Bronchial epithelial cell (primary cell): ENCODE results near the gene GLOD4. TPM values are rescaled to one million over a fixed set of nuclear protein-coding genes. Genes with fewer than 3 reads are reported as not detected.
"Not testable (repeated sequence)": the region's sequence is repeated elsewhere in the genome, so short reads cannot be mapped to it uniquely, and the experiment has no call there.

Source experiments
- DNase-seq: peaks from one replicate; pipeline ENCODE4 v3.0.0-alpha.2; 2010; ENCODE audit warnings: low read depth
- FAIRE-seq: peaks from 2 replicates; lab custom pipeline; 2011; peaks lifted over from hg19 to GRCh38; lab: Jason Lieb, UNC
- H3K27me3 ChIP-seq: 2 replicates; pipeline ENCODE4 v1.5.1; 2011; ENCODE audit warnings: low read length; ENCODE audit not compliant: control insufficient read depth, insufficient read depth
- H3K36me3 ChIP-seq: 2 replicates; pipeline ENCODE4 v1.5.1; 2011; ENCODE audit warnings: low read length; ENCODE audit not compliant: control insufficient read depth, insufficient read depth
- H3K4me3 ChIP-seq: 2 replicates; pipeline ENCODE4 v1.5.1; 2011; ENCODE audit warnings: mild to moderate bottlenecking, low read depth, low read length, control low read depth
- total RNA-seq: library from RNA; depleted of rRNA; stranded (reverse); fragments of >200 nt; gene quantifications from 2 replicates; pipeline ENCODE4 v1.2.1, GENCODE V29; 2014
- TF ChIP-seq, protein P1 (sequence below): IDR thresholded peaks from 2 replicates; pipeline ENCODE4 v1.5.1; 2011; ENCODE audit warnings: mild to moderate bottlenecking, moderate library complexity, low read length, control low read depth, inconsistent platforms; ENCODE audit not compliant: insufficient read depth, severe bottlenecking

Gene GLOD4
- total RNA-seq, 1 donor from 2014 or later, result 93.2 TPM

DNA sequence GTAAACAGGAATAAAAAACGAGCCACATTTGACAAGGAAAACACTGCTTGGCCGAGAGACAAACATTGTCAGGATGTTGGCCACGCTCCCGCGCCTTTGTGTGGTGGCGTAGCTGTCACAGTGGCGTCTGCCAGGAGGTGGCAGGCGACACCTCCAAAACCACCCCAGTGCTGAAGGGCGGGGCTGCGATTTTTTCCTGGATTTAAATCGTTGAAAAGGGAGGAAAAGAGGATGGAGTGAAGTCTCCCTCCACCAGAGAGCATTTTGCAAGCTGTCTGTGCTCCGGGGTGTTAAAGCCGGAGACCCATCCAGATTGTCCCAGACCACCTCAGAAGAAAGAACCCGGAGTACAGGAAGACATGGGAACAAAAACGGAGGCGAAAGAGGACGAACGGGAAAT, 12.8 kb upstream of the GLOD4 start:
- H3K36me3 ChIP-seq, result peaks cover 3% of the 10 kb centered on the region
- no peaks in the 10 kb centered on the region for H3K27me3 ChIP-seq
- peak; percentile 40 for DNase-seq
- FAIRE-seq, result no peak
- TF ChIP-seq, protein P1, sequence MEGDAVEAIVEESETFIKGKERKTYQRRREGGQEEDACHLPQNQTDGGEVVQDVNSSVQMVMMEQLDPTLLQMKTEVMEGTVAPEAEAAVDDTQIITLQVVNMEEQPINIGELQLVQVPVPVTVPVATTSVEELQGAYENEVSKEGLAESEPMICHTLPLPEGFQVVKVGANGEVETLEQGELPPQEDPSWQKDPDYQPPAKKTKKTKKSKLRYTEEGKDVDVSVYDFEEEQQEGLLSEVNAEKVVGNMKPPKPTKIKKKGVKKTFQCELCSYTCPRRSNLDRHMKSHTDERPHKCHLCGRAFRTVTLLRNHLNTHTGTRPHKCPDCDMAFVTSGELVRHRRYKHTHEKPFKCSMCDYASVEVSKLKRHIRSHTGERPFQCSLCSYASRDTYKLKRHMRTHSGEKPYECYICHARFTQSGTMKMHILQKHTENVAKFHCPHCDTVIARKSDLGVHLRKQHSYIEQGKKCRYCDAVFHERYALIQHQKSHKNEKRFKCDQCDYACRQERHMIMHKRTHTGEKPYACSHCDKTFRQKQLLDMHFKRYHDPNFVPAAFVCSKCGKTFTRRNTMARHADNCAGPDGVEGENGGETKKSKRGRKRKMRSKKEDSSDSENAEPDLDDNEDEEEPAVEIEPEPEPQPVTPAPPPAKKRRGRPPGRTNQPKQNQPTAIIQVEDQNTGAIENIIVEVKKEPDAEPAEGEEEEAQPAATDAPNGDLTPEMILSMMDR, result peak; percentile 79
- H3K4me3 ChIP-seq, result no peak overlapping the region

DNA sequence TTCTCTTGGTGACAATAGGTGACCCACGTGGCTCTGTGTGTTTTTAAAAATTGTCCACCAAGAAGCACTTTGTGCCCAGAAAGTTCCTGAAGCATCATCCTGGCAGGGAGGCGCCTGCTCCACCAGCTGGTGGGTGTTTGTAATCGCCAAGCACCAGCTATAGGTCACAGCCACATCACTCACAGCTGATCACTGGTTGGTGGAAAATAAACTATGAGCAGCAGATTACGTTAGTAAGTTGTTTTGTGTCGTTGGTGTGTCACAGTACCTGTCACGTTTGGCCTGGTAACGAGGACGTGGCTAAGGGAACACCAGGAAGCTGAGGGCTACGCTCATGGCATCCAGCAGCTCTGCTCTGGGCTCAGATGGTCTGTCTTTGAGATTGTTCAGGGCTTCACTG, 10.2 kb upstream of the GLOD4 start:
- TF ChIP-seq, protein P1, result no peak
- H3K27me3 ChIP-seq, result no peaks in the 10 kb centered on the region
- FAIRE-seq (peak; percentile 60), DNase-seq (peak; percentile 46)
- H3K4me3 ChIP-seq, result no peak overlapping the region
- H3K36me3 ChIP-seq, result peaks cover 6% of the 10 kb centered on the region

DNA sequence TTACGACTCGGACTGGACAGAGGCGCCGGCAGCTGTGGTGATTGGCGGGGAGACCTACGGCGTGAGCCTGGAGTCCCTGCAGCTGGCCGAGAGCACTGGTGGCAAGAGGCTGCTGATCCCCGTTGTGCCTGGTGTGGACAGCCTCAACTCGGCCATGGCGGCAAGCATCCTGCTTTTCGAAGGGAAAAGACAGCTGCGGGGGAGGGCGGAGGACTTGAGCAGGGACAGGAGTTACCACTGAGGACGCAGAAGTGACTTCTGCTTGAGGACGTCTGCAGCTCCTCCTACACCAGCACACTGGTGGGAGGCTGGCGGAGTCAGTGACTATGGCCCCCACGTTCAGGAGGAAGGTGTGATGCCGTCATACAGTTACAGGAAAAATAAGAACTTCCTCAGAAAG, 9.7 kb upstream of the GLOD4 start:
- Histone ChIP-seq H3K27me3 (no peaks in the 10 kb centered on the region), H3K36me3 (peaks cover 6% of the 10 kb centered on the region), H3K4me3 (no peak overlapping the region)
- DNase-seq, result no peak
- no peak for FAIRE-seq
- TF ChIP-seq, protein P1, result no peak

DNA sequence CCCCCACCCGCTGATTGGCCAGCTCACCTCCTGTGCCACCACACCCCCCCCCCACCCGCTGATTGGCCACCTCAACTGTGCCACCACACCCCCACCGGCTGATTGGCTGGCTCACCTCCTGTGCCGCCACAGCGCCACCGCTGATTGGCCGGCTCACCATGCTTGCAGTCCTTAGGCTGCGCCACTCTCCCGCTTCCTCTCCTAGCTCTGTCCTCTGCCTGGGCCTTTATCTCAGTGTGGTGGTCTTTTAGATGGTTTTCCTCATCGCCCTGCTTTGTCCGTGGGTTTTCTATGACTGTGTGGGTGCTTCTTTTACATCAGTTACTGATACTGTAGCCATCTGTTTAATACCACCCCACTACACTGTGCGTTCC, 8.8 kb upstream of the GLOD4 start:
- not testable (repeated sequence) for H3K4me3 ChIP-seq, H3K27me3 ChIP-seq, H3K36me3 ChIP-seq
- FAIRE-seq, result peak; percentile 28
- peak; percentile 26 for DNase-seq

DNA sequence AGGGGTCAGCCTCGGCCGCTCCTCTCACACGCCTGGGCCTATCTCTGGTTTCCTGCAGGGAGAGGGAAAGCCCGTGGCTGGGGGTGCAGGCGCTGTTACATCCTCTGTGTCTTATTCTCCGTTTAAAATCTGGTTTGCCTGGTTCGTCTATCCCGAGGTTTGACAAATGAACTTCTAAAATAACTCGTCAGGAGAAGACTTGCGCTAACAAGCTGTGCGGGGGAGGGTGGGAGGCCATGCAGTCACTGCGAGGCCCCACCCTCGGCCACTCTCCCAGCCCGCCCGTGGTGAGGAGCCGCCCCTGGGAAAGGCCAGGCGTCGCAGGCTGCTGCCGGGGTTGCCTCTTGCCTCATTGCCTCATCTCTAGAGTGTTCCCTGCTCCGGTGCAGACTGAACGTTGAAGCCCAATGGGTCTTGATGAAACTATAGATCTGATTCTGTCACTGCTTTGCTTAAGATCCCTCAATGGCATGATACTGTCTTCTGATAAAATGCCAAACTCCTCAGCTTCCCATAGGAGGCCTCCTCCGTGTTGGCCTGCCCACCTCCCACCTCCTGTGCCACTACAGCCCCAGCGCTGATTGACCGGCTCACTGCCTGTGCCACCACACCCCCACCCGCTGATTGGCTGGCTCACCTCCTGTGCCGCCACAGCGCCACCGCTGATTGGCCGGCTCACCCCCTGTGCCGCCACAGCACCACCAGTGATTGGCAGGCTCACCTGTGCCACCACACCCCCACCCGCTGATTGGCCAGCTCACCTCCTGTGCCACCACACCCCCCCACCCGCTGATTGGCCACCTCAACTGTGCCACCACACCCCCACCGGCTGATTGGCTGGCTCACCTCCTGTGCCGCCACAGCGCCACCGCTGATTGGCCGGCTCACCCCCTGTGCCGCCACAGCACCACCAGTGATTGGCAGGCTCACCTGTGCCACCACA, 8.1 kb upstream of the GLOD4 start:
- peak; percentile 64 for FAIRE-seq
- peak; percentile 93 for DNase-seq

DNA sequence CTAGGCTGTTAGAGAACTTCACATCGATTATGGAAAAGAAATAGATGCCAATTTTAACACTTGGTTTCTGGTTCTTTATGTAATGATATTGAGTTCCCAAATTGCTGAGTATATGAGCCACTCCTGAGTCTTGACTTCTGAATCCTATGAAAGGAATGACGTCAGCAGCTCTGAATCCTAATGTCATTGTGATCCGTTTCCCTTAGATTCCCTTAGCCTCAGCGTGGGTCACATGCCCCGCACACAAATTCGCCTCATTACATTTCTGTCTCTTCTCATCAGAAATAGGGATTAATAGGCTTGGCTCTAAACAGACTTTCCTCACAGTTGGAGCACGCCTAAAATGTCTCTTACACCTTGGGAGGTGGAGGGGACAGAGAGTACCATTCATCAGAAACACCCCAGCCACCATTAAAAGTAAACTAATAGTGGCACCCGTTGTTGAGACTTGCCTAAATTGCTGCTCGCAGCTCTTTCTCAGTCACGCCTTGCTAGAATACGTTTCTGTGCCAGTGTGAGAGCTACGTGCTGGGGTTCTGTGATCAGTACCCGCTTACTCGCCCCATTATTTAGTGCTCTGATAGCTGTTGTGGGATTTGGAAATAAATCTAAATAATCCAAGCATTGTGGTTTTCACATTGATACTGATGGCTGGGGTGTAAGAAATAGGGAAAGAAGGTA, 7.2 kb upstream of the GLOD4 start:
- Histone ChIP-seq H3K4me3 (no peak overlapping the region), H3K27me3 (no peaks in the 10 kb centered on the region), H3K36me3 (peaks cover 6% of the 10 kb centered on the region)
- TF ChIP-seq, protein P1, result no peak
- FAIRE-seq (no peak), DNase-seq (peak; percentile 58)

More for the DNA sequence above, 8.1 kb upstream of the GLOD4 start:
- H3K36me3 ChIP-seq, H3K4me3 ChIP-seq, H3K27me3 ChIP-seq: not testable (repeated sequence)
